ENCODE data around the gene CREB5.

Gene CREB5

GRCh38 chr7:28724563-28724962 is 312.2 kb downstream of the CREB5 start:
- no peak for DNase-seq

GRCh38 chr7:28725045-28725642 is 312.8 kb downstream of the CREB5 start:
- no peak for DNase-seq

GRCh38 chr7:28725911-28726310 is 313.6 kb downstream of the CREB5 start:
- DNase-seq = no peak

GRCh38 chr7:28726555-28726954 is 314.2 kb downstream of the CREB5 start:
- DNase-seq = no peak

- DNase-seq = no peak
Observed at GRCh38 chr7:28729281-28729680, 317.0 kb downstream of the CREB5 start.

- DNase-seq = no peak
Observed at GRCh38 chr7:28729727-28730126, 317.4 kb downstream of the CREB5 start.

GRCh38 chr7:28731092-28731658 is 318.9 kb downstream of the CREB5 start:
- no peak for DNase-seq

GRCh38 chr7:28732071-28732869 is 320.0 kb downstream of the CREB5 start:
- no peak for DNase-seq

GRCh38 chr7:28733035-28733434 is 320.7 kb downstream of the CREB5 start:
- DNase-seq = no peak

GRCh38 chr7:28738412-28738811 is 326.1 kb downstream of the CREB5 start:
- no peak for DNase-seq

- DNase-seq = no peak
Observed at GRCh38 chr7:28739128-28739527, 326.8 kb downstream of the CREB5 start.

- DNase-seq = no peak
Observed at GRCh38 chr7:28739826-28740225, 327.5 kb downstream of the CREB5 start.

- no peak for DNase-seq
Observed at GRCh38 chr7:28744951-28745350, 332.6 kb downstream of the CREB5 start.

GRCh38 chr7:28745351-28745750 is 333.0 kb downstream of the CREB5 start:
- DNase-seq = no peak

GRCh38 chr7:28747404-28747803 is 335.1 kb downstream of the CREB5 start:
- DNase-seq = no peak

GRCh38 chr7:28747854-28748253 is 335.5 kb downstream of the CREB5 start:
- no peak for DNase-seq

- DNase-seq = no peak
Observed at GRCh38 chr7:28748346-28748745, 336.0 kb downstream of the CREB5 start.

- DNase-seq = no peak
Observed at GRCh38 chr7:28748933-28749584, 336.7 kb downstream of the CREB5 start.

GRCh38 chr7:28749638-28750037 is 337.3 kb downstream of the CREB5 start:
- DNase-seq = no peak

GRCh38 chr7:28750981-28751380 is 338.7 kb downstream of the CREB5 start:
- DNase-seq = no peak

GRCh38 chr7:28753613-28754012 is 341.3 kb downstream of the CREB5 start:
- no peak for DNase-seq

- no peak for DNase-seq
Observed at GRCh38 chr7:28754027-28754426, 341.7 kb downstream of the CREB5 start.

- no peak for DNase-seq
Observed at GRCh38 chr7:28754447-28754846, 342.1 kb downstream of the CREB5 start.

- DNase-seq = no peak
Observed at GRCh38 chr7:28755255-28755654, 342.9 kb downstream of the CREB5 start.

All from NCI-H1436 (cell line).